GM15510 (cell line): ENCODE data around the gene FLG.

ENCODE experiments used
- POLR2A ChIP-seq: IDR thresholded peaks from 3 replicates; pipeline ENCODE4 v1.6.1; 2011; ENCODE audit warnings: borderline replicate concordance; ENCODE audit not compliant: insufficient read length; ENCODE audit errors: extremely low read depth

FLG gene

DNA sequence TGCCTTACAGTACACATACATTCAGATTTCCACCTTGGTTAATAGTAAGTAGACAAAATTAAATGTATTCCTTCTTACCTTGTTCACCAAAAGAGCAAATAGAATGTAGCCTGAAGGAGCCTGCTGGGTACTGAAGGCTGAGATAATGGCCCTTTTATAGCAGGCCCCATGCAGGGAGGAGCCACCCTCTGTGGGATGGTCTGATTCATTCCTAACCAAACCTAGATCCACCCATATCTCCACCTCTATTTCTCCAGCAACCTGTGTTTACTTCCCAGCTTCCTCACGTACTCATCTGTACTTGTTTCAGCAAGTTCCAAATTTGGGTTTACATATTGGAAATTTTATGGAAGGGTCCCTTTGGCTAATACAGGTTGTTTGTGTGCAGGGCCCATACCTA is at the start of gene FLG:
Gene FLG, minus strand, starts transcription at position 129 of the 400 bp plus-strand sequence. CDS start 9,783 bp downstream, outside the sequence.
- no peak for TF ChIP-seq POLR2A

DNA sequence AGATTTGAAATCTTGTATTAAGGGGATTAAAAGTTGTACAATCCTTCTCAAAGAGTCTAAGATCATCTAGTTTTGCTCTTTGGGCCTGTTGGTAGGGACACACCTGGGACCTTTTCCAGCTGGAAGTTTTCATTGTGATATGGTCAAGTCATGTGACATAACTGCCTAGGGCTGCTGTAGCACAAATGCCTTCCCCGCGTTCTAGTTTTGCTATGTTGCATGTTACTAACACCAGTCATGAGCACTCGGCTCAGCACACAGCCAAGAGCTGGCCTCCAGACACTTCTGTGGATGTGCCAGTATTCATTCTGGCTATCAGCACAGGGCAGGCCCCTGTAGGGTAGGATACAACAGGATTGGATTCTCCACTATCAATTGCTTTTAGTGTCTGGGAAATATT is 49.4 kb upstream of the FLG start:
- no peak for TF ChIP-seq POLR2A

DNA sequence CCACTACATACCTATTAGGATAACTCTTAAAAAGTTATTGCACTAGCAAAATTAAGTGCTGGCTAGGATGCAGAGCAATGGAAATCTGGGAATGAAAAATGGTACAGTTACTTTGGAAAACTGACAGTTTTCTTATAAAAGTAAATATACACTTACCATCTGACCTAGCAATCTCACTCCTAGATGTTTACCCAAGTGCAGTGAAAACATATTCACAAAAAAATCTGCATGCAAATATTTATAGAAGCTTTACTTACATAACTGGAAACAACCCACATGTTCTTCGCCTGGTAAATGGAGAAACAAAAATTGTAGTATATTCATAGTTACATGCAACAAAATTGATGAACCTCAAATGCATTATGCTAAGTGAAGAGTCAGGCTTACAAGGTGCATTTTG is 47.6 kb upstream of the FLG start:
- TF ChIP-seq POLR2A: no peak

DNA sequence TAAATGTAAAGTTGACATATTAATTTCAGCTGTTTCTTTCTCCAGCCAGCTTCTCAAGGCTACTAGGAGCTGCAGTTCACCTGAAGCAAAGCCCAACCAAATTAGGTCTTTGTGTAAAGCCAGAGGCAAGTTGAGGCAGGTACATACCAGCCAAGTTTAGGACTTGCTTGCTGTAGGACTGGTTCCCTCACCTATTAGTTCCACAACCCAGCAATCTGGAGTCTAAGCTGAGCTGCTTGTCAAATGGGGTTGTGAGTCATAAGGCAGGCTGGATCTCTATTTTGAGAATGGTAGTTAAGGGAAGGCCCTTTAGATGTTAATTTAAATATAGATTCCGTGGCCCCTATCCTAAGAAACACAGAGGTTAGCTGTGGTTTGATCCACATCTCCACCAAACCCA is 42.4 kb upstream of the FLG start:
- TF ChIP-seq POLR2A: no peak

DNA sequence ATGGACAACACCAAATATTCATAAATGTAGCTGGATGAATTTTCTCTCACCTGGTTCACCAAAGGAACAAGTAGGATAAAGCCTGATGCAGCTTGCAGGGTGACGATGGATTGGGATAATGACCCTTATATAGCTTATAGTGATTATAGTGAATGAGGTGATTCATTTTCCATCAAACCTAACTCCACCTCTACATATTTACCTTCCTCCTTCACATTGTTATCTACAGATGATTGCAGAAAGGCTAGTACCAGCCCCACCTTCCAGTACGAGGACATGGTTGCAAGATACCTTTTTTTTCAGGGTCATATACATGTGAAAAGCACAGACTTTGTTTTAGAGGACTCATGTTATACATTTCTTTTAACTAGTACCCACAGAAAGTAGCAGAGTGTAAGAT is 34.9 kb upstream of the FLG start, which contains the start of gene FLG2:
Gene FLG2, minus strand, starts transcription at position 101 of the 400 bp plus-strand sequence. CDS start 1,122 bp downstream, outside the sequence.
- no peak for TF ChIP-seq POLR2A

DNA sequence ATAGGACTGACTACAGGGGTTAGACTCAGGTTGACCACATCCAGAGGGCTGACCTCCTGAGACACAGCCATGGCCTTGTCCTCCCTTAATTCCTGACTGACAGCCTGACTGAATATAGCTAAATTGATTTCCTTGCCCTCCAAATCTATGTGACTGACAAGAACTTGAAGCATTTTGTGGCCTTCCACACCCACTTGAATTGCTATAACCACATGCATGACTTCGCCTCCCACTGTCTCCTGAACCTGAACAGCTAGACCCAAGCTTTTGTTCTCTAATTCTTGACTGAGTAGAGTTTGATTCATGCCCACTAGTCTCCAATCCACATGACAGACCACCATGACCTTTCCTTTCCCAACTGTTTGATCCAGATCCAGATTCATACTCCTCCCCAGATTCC is 31.7 kb upstream of the FLG start:
- TF ChIP-seq POLR2A: no peak

DNA sequence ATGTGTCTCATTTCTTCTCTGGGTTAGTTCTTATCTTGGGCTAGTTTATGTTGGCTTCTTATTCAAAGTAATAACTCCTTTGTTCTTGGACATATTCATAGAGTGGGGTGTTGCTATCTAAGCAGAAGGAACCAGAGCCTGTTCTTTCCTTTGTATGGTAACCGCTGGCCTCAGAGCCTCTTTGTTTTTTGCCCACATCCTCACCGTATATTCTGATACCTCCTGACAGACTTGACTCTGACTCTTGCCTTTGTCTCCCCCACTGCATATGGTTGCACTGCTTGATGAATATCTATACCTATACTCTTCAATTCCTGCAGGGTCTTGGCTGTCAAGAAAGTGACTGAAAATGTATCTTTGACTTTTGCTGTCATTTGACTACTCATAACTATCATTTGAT is 24.6 kb upstream of the FLG start:
- TF ChIP-seq POLR2A: no peak

DNA sequence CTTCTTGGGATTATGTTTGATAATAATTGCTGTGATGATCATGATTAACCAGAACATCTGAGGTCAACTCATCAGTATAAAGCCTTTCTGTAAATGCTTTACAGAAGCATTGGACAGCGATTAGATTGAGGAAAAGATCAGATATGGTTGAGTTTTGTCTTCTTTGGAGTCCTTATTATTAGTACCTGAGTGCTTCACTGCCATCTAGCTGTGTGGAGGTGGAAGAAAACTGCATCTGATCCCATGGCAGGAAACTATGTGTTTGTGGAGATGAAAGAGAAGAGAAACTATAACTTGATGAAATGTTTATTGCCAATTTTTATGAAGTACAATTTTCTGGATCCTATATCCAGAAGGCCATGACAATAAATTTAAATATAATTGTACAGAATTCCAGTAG is 23.4 kb upstream of the FLG start:
- TF ChIP-seq POLR2A: no peak

DNA sequence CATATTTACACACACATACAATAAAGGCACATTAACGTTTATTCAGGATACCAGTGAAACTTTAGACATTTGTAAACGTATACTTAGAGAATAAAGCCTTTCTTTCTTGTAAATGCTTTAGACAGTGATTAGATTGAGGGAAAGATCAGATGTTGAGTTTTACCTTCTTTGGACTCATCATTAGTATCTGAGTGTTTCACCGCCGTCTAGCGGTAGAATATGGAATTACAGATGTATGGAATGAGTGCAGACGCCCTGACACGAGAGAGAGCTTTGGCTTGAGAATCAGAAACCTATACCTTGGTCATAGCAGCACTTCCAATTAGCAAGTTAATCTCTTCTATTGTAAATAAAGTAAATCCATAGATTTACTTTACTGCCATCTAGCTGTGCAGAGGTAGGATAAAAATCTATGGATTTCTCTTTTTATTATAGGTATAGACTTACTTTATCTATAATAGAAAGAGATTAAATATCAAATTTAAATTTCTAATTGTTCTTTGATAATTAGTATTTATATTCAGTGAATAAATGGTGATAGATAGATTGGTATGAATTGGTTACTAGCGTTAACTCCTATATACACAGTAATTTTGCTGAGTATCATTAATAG is 22.2 kb upstream of the FLG start:
- no peak for TF ChIP-seq POLR2A

DNA sequence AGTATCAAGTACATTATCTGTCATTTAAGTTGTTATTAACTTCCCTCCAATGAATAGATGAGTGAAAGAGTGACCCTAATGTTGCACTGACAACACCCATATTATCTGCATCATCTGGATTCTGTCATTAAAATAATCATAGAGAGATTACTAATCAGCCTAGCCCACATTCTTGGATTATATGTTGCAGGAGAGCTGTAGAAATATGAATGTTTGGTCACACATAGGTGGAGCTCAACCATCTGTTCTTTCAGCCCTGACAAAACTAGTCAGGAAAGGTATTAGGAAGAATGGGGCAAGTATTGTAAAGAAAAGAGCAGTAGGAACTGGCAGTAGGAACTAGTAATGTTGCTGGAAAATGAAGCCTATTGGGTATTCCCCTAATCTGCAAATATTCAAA is 19.4 kb upstream of the FLG start:
- no peak for TF ChIP-seq POLR2A

DNA sequence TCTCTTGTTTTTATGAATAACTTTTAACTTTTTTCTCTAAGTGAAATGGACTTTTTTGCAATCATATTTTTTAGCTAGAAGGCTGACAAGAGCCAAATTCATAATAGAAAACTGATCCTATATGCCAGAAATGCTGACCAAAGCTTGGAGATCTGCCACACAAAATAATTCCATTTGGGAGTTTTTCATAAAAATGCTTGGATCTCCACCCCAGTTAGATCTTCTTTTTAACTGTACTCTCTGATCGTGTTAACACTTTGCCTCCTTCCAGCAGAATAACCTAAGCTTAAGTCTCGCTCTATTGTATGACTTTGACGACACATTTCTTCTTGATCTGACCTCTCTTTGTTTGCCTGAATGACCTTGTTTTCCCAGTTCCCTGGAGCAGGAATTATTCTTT is 18.0 kb upstream of the FLG start:
- TF ChIP-seq POLR2A: no peak

DNA sequence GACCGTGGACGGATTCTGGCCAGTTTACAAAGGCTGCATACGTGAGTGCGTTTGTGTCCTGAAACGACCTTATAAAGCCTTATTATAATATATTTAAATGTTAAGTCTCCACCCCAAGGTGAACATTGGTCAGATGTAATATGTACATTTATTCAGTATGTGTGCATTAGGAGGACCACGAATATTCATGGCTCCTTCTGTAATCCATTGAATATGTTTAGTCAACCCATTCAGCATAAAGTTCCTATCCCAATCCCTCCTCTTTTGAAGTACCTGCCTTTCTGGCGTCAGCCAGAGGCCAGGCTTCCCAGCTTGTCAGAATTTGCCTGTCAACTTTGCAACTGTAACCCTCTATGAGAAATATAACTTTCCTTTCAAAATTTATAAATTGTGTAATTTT is 10.4 kb upstream of the FLG start:
- no peak for TF ChIP-seq POLR2A

DNA sequence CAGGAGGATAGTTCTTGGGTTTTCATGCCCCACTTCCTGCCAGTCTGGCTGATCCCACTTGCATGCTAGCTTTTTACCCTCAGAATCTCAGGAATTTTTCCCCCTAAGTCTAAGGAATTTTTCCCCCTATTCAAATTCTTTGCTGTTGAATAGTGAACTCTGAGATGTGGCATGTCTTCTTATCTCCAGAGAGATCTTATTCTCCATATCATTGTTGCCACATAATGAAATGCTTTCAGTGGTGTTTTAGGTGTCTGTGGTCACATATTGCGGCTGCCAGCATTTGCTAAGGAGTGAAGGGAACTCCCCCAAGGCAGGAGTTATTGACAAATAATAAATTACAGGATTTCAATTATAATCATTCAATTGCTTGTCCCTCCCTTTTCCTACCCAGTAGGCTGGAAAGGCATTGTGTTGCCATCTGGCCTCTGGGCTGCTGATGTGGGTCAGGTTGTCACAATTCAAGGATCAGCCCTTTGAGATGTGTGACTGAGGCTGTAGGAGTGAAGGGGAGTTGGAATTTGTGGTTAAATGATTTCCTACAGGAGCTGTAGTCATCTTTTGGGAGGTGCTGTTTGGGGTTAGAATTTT is 3.9 kb upstream of the FLG start:
- no peak for TF ChIP-seq POLR2A

DNA sequence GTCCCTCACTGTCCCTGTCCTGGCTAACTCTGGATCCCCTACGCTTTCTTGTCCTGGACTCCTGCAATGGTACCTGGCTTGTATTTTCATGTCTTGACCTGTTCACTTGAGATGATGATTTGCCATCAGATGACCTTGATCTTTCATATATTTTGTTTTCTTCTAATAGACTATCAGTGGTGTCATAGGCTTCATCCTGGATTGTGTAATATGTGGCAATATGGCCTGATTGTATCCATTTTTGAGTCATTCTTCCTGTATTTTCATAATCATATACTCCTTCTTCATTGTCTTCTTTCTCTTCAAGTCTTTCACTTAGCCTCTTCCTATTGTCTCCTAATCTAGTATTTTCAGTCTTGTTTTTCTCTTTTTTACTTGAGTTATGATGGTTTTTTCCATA is 11.1 kb downstream of the FLG start:
- no peak for TF ChIP-seq POLR2A

DNA sequence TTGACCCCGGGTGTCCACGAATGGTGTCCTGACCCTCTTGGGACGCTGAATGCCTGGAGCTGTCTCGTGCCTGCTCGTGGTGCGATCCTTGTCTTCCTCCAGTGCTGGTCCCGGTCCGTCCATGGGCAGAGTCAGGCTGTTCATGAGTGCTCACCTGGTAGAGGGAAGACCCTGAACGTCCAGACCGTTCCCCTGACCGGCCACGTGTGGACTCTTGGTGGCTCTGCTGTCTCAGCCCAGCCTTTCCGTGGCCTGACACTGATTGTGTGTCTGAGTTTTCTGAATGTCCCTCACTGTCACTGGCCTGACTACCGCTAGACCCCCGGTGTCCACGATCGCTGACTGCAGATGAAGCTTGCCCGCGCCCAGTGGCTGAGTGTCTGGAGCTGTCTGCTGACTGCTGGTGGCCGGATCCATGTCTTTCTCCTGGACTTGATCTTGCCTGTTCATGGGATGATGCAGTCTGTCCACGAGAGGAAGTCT is 11.7 kb downstream of the FLG start:
- no peak for TF ChIP-seq POLR2A

DNA sequence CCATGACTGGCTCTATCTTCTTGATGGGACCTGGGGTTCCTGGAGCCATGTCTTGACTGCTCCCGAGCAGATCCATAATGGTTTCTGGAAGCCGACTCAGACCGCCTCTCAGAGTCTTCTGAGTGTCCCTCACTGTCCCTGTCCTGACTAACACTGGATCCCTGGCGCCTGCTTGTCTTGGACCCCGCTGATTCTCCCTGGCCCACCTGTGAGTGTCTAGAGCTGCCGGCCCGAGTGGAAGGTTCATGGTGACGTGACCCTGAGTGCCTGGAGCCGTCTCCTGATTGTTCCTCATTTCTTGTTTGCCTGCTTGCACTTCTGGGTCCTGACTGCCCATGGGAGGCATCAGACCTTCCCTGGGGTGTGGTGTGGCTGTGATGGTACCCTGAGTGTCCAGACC is 15.1 kb downstream of the FLG start:
- no peak for TF ChIP-seq POLR2A
